ENCODE data around the gene DCXR.

The DCXR gene

GRCh38 chr17:82072827-82073226 is 35.3 kb upstream of the DCXR start:
- DNase-seq (ENCODE audit: low read depth) = no peak

GRCh38 chr17:82070611-82071010 is 33.1 kb upstream of the DCXR start:
- no peak for DNase-seq (ENCODE audit: low read depth)

GRCh38 chr17:82065638-82066303 is 28.3 kb upstream of the DCXR start, which contains the start of gene DUS1L:
Gene DUS1L, minus strand, starts transcription at chr17:82065804. Its CDS starts 745 bp downstream, at chr17:82065059.
- DNase-seq (ENCODE audit: low read depth) = peak; percentile 61

- no peak for DNase-seq (ENCODE audit: low read depth)
Measured at GRCh38 chr17:82065193-82065637, 27.7 kb upstream of the DCXR start.

GRCh38 chr17:82064433-82065192 is 27.1 kb upstream of the DCXR start:
- DNase-seq (ENCODE audit: low read depth) = no peak

- no peak for DNase-seq (ENCODE audit: low read depth)
Measured at GRCh38 chr17:82063424-82064415, 26.2 kb upstream of the DCXR start.

GRCh38 chr17:82062984-82063368 is 25.5 kb upstream of the DCXR start:
- no peak for DNase-seq (ENCODE audit: low read depth)

GRCh38 chr17:82062076-82062983 is 24.8 kb upstream of the DCXR start:
- no peak for DNase-seq (ENCODE audit: low read depth)

- DNase-seq (ENCODE audit: low read depth) = no peak
Measured at GRCh38 chr17:82061047-82061925, 23.8 kb upstream of the DCXR start.

- DNase-seq (ENCODE audit: low read depth) = no peak
Measured at GRCh38 chr17:82060614-82061013, 23.1 kb upstream of the DCXR start.

- no peak for DNase-seq (ENCODE audit: low read depth)
Measured at GRCh38 chr17:82060001-82060380, 22.5 kb upstream of the DCXR start.

GRCh38 chr17:82059272-82060000 is 21.9 kb upstream of the DCXR start:
- no peak for DNase-seq (ENCODE audit: low read depth)

- DNase-seq (ENCODE audit: low read depth) = no peak
Measured at GRCh38 chr17:82058855-82059249, 21.4 kb upstream of the DCXR start.

- DNase-seq (ENCODE audit: low read depth) = no peak
Measured at GRCh38 chr17:82058230-82058854, 20.8 kb upstream of the DCXR start.

- DNase-seq (ENCODE audit: low read depth) = no peak
Measured at GRCh38 chr17:82056729-82057621, 19.5 kb upstream of the DCXR start.

GRCh38 chr17:82055965-82056728 is 18.6 kb upstream of the DCXR start:
- no peak for DNase-seq (ENCODE audit: low read depth)

All from activated T-cell treated with anti-CD3 and anti-CD28 coated beads for 24 hours (primary cell).